HG03378 (cell line): ENCODE measurements around the gene RABEP2.
A peak's percentile ranks its signal among the peaks of the same experiment; 100 is the strongest.
"Not testable (repeated sequence)": the region's sequence is repeated elsewhere in the genome, so short reads cannot be mapped to it uniquely, and the experiment has no call there.

Experiments
- ATAC-seq: cut with Tn5 transposase; IDR thresholded peaks from one replicate; pipeline ENCODE4 v1.9.1; 2021; ENCODE audit warnings: mild to moderate bottlenecking, moderate library complexity; ENCODE audit not compliant: unreplicated experiment

The RABEP2 gene

DNA sequence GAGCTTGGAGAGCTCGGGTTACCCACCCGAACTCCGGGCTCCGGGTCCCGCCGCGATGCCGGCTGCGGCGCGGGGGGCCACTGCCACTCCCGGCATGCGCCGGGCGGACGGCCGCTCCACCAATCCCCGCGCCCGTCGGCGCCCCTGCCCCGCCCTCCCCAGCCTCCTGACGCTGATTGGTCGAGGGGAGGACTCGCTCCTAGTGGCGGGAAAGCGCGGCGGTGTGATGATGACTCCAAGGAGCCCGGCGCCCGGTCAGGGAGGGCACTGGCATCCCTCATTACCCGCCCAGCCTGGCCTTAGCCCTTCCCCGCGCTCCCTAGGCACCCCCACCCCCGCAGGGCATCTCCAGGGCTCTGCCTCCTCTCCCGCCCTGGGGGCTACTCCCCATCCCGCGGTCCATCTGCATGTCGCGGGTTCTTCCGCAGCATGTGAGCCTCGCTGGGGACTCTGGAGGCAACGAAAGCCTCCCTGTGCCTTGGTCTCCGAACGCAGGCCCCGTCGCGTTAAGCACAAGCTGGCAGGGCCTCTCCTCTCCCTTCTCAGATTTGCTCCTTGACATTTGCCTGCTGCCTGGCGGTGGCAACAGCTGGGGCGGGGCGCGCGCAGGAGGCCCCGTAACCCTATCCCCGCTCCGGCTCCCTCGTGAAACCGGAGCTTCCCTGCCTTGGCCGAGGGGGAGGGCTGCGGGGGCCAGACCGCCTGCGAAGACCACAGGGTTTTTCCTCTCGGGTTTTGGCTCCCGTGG, 45.0 kb downstream of the RABEP2 start:
- peak; percentile 46 for ATAC-seq

DNA sequence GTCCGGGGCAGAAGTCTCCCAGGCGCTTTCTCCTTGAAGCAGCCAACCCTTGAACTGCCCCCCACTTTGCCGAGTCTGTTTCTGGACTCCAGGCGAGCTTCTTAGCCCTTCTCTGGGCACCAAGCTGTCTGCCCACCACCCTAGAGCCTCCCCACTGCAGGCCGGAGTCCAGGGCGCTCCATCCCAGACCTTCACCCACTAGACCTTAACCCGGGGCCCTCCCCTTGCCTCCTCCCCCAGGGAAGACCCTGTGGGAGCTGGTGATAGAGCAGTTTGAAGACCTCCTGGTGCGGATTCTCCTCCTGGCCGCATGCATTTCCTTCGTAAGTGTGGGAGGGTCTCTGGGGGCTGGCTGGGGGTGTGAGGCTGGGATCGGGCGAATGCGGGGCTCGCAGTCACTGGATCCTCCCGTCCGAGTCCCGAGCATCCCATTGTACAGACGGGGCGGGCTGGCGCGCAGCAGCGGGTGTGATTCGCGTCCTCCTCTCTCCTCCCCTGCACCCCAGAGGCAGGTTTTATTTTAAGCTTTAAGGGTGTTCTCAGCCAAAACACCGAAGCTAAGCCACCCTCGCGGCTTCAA, 45.7 kb downstream of the RABEP2 start:
- peak; percentile 9 for ATAC-seq

DNA sequence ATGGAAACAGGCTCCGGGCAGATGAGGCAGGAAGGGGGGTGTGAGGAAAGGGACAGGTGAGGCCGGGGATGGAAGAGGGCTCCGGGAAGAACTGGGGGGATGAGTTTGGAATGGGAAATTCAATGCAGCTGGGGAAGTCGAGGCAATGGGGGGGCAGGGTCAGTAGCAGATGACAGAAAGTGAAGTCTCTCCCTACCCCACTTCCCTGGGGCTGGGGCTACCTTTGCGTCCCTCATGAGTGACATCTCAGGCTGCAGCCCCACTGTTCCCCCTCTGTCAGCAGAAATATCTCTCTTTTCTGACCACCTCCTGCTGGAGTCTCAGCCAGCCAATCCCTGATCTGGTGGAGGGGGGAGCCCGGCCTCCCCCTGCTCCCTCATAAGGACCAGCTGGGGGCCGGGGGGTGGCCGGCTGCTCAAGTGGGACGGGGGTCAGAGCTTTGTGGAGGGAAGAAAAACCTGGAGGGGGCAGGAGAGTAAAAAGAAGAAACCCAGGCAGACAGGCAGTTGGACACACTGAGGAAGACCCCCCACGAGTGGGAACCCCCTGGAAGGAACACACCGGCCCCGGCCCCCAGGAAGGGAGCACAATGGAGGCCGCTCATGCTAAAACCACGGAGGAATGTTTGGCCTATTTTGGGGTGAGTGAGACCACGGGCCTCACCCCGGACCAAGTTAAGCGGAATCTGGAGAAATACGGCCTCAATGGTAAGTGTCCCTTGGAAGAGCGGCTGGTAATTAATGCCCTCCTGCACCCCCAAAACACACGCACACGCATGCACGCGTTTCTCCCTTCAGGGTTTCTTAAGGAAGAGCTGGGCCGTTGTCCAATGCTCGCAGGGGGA, 46.7 kb downstream of the RABEP2 start, which contains the start of gene ATP2A1:
TSS of gene ATP2A1 (plus strand) at position 406 of the 844 bp plus-strand sequence. CDS start at position 590, 184 bp downstream.
- ATAC-seq = no peak

DNA sequence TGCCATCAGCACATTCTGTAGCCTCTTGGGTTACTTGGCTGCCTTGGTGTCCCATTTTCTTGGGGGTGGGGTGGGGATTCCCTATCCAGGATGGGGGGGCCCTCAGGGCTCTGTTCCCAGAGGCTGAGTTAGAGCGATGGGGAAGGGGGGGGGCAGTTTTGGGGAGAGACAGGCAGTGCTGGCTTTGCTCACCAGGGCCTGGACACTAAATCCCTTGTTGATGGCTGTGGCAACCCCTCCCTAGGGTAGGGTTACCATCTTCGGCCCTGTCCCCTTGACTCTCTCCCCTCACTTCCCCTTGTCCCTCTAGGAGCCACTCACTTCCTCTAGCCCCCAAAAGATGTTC, 47.4 kb downstream of the RABEP2 start:
- no peak for ATAC-seq

DNA sequence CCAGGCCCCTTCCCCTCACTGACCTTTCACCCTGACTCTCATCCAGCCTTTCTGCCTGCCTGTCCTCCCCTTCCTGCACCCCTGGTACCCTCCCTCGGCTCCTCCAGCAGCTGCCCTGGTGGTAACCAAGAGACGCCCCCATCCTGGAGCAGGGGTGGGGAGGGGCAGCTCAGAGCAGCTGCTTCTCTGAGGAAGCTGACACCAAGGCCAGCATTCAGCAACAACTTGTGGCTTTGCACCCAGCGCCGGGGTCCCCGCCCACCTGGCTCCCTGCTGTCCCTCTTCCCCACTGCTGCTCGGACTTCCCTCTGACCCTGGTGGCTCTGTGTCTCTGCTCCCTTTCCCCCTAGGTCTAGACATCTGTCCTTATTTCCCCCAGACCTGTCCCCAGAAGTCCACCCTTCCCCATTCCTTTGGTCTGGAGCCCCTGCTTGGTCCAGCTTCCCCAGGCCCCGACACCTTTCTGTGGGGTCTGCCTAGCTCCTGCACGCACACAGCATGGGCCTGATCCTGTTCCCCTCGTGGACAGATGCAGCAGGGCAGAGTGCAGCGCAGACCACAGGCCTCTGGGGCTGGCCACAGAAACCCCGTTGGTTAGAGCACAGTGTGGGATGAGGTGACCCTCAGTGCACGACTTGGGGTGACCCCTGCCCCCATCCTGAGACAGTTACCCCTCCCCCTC, 47.9 kb downstream of the RABEP2 start:
- ATAC-seq = no peak

DNA sequence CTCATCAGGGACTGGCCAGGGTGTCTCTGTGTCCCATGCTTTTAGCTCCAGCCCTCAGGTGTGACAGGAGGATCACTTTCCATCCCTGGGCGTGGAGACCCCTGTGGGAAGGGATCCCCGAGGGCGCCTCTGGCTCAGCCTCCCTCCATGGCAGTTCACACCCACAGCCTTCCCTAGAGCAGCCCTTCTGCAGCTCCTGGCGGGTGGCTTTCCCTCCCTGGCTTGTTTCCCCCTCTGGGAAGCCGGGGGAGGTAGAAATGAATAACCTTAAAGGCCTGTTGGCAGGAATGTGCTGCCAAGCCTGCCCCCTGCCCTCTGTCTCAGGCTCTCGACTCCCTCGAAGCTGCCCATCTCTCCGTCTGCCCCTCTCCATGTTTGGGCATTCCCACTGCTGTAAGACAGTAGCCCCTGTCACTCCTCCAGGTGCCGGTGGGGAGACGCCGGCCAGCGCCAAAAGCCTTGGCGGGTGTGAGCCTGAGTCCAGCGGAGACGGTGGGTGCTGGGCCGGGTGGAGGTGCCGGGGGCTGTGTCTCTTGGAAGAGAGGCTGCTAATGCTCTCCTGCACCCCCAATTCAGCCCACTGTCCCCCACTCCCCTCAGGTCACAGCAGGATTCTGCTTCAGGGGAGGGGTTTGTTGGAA, 48.9 kb downstream of the RABEP2 start:
- no peak for ATAC-seq

DNA sequence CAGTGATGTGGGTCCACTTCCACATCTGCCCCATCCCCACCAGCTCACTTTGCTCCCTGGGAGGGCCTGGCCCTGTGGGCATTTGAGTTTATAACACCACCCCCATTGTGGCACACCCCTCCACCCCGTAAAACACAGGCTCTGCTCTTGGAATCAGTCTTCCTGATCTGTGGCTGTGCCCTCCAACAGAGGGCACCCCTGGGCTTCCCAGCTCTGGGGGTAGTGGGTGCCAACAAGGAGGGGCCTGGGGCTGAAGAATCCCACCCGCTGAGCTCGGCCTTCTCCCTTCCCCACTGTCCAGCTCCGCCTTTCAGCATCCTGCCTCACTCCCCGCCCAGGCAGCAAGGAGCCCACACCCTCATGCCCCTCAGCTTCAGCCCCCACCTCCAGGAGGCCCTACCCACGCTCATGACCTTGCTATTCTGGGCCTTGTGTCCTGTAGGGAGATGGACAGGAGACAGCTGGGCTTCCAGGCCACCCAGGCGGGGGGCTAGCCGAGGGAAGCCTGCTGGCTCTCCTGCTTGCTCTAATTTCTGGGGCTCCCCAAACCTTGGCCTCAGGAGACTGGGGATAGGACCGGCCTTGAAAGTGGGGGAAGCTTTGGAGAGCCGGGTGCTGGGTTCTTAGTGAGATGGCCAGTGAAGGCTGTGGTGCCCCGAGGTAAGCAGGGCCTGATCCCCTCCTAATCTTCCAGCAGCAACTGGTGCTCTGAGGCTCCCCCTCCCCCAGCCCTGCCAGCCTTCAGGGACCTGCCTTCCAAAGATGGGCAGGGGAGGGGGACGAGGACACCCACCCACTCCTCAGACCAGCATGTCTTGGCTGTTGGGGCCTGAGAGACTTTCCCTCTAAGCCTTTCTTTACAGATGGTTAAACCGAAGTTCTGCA, 49.7 kb downstream of the RABEP2 start:
- ATAC-seq = no peak

DNA sequence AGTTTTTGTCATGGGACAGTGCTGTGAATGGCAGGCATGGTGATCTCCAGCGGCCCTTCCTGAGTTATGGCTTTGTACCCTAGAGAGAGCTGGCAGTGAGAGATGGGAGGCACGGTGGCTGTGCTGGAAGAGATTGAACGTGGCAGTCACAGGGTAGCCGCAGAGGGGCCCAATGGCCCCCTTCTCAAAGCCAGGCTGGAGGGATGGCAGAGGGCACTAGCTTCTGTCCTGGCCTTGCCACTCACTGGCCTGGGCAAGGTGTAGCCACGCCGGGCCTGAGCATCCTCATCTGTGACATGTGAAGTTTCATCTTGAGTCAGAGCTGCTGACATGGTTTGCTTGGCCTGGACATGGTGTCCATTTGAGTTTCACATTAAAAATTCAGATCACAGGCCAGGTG, 50.6 kb downstream of the RABEP2 start:
- ATAC-seq = no peak

DNA sequence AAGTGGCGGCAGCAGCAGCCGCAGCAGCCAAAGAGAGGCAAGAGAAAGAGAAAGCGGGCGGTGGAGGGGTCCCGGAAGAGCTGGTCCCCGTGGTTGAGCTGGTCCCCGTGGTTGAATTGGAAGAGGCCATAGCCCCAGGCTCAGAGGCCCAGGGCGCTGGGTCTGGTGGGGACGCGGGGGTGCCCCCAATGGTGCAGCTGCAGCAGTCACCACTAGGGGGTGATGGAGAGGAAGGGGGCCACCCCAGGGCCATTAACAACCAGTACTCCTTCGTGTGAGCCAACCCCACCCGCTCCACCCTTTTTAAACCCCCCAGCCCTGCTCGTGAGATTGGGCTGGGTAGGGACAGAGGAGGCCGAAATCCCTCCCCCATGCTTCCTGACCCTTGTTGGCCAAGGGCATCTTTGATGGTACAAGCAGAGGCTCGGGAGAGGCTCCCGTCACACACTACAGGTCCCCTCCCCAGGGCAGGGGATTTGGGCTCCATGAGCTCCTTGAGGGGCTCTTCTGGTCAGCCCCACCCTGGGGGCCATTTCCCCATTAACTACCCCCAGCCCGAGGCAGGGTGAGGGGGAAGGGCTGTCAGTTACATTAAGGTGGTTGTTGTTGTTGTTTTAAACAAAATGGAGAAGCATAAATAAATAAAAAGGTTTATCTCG, 51.4 kb downstream of the RABEP2 start:
- ATAC-seq = no peak

DNA sequence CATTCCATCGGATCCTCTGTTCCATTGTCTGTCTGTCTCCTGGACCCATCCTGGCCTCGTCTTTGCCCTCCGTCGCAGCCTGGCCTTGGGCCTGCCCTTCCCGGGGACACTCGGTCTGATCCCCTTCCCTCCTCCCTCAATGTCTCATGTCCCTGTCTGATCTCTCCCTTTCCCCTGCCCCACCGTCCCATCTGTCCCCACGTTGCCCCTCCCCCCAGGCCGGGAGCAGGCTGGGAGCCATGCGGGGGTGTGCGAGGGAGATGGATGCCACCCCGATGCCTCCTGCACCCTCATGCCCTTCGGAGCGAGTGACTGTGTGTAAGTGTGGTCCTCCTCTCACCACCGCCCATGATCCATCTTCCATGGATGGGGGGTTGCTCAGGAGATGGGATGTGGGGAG, 52.1 kb downstream of the RABEP2 start:
- no peak for ATAC-seq

DNA sequence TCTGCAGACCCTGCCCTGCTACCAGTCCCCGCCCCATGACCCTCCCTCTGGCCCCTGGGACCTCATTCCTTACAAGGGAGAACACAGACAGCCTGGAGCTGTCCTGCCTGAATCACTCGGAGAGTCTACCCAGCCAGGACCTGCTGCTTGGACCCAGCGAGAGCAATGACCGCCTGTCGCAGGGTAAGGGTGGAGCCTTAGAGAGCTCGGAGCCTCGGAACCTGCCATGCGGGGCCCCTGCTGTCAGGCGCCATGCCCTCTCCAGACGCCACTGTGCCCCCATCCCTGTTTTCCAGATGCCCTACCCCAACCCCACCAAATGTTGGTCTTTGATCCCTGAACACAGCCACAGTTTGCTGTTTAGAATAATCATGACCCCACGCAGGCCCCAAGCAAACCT, 55.8 kb downstream of the RABEP2 start:
- ATAC-seq = no peak

DNA sequence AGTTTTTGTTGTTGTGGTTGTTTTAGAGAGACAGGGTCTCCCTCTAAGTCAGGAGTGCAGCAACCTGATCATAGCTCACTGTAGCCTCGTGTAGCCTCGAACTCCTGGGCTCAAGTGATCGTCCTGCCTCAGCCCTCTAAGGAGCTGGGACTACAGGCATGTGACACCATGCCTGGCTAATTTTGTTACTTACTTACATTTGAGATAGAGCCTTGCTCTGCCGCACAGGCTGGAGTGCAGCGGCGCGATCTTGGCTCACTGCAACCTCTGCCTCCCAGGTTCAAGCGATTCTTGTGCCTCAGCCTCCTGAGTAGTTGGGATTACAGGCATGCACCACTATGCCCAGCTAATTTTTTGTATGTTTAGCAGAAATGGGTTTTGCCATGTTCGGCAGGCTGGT, 57.4 kb downstream of the RABEP2 start:
- ATAC-seq = not testable (repeated sequence)

DNA sequence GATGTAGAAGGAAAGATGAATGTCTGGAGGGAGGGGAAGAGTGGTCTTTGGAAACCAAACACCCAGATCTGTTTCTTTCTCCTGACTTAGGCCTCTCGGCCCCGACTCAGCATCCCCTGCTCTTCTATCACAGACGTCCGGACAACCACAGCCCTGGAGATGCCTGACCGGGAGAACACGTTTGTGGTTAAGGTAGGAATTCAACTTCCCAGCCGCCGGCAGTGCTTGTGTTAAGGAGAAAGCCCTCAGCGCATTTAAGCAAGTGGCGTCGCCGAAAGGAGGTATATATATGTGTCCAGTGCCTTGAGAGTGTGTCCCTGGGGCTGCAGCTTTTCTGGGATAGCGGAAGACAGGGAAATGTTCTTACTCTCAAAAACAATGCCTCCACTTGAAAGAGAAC, 57.8 kb downstream of the RABEP2 start:
- ATAC-seq = no peak

DNA sequence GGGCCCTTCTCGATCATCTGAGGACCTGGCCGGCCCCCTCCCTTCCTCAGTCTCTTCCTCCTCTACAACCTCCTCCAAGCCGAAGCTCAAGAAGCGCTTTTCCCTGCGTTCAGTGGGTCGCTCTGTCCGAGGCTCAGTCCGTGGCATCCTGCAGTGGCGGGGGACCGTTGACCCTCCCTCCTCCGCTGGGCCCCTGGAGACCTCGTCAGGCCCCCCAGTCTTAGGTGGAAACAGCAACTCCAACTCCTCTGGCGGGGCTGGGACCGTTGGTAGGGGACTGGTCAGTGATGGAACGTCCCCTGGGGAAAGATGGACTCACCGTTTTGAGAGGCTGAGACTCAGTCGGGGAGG, 58.6 kb downstream of the RABEP2 start:
- no peak for ATAC-seq

DNA sequence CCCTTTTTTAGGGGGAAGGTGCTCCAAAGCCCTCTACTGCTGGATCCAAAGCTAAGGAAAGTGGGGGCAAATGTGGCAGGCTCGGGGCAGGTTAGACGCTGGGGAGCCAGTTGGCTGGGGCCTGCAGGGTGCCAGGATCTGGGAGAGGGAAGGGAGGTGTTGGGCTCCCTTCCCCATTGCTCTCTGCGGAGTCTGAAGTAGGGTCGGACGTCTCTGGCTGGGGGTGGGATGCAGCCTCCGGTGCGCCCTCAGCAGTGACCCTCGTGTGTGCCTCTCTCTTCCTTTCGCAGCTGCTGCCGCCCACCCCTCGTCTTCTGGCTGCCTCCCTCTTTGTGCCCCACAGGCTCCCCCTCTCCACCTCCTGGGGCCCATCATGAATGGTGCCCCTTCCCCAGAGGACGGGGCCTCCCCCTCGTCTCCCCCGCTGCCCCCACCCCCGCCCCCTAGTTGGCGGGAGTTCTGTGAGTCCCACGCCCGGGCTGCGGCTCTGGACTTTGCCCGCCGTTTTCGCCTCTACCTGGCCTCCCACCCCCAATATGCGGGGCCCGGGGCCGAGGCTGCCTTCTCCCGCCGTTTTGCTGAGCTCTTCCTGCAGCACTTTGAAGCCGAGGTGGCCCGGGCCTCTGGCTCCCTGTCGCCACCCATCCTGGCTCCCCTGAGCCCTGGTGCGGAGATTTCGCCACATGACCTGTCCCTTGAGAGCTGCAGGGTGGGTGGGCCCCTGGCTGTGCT, 59.1 kb downstream of the RABEP2 start:
- ATAC-seq = no peak

DNA sequence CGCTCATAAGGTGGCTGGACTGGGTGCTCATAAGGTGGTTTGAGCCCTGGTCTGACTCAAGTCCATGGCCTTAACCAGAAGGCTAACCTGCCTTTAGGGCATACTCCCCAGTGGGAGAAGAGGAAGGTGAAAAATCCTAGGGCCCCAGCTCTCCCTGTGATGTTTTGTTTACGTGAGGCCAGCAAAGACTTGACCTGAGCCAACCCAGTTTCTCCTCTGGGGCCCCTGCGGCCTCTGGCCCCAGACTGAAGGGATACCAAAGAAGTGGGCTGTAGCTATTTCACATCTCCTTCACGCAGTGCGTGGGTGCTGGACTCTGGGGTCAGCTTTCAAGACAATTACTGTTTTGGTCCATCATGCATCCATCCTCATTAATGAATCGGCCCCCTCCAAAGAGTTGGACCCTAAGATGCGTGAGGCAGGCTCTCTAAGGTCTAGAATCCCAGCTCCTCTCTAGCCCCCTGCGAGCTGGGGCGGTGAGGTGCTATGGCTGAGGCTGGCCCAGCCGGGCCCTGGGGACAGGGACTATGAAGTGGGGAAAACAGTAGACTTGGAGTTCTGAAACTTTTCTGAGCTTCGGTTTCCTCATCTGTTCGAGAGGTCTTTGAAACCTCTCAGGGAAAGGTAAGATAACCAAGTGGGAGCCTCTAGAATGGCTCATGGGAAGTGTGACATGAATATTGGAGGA, 59.9 kb downstream of the RABEP2 start:
- no peak for ATAC-seq

DNA sequence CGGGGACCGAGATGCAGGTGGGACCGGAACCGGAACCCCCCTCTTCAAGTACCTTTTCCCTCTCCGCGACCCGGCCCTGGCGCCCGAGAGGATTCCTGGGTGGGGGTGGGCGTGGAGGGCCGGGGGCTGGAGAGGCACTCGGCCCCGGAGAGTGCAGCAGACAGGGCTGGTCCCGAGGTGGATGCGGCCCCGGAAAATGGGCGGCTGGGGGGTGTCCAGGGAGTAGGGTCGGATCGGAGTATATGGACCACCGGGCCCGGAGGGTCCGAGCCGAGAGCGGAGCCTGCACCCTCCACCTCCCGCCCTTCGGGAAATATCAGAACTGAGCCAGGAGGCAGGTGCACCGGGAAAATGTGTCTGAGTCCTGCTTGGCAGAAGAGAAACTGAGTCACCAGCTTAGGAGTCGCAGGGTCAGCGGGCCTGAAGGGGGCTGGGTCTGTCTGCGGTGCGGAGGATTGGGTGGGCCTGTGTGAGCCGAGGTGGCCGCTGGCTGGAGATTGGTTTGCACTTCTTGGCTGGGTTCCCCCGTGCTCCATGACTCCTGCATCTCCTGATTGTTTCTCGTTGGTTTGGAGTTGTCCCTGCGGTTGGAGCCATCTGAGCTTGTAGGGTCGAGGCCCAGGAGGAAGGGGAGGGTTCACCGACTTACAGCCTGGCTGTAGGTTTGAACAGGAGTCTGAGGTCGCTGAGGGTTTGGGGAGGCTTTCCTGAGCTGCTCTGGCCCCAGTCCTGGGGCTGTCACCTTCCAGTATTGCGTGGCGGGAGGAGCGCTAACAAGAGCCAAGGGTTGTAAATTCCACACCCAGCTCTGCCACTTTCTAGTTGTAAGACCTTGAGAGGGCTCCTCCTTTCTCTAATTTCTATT, 60.9 kb downstream of the RABEP2 start:
- no peak for ATAC-seq
